ENCODE results near the gene CWC25.

Gene CWC25

DNA sequence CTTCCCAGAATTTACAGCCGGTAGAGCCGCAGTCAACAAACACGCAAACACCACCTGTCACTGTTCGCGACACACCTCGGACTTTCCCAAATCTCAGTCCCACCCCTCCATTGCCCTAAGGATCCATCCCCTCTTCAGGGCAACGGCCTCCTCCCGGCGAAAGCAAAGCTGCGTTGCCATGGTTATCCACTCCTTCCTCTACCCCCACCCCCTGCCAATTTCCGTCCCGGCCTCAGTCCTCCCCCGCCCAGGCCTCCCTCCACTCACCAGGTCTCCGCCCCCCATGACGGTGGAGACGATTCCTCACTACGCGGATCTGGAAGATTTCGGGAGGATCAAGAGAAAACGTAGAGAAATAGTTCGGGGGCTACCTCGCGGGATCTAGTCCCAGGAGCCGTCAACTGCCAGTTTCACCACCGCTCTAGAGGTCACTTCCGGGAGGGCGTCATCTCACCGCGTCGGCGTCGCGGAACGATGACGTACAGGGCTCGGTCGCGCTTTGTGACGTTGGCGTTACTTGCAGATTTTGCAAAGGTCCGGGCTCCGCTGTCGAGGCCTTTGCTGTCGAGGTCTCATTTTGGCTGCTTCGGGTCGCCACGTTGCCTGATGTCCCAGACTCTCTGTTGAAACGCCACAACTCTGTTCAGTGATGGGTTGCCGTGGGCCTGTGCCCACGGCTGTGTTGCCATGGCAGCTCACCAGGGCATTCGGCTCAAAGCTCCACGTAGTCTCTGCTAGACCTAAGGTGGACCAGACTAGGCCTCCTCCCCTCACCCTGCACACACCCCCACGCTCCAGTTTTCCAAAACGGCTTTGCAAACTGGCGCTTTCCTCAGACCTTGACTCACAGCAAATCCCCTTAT is at the start of gene CWC25:
Gene CWC25, minus strand, starts transcription at position 423 of the 863 bp plus-strand sequence. Its CDS starts 138 bp downstream, at position 285.
- H3K4me3 ChIP-seq (replicated peaks; ENCODE audit: low read depth, low read length), result peak within 1 kb of the TSS; percentile 99
- no peak for TF ChIP-seq CTCF (IDR thresholded peaks at IDR 0.05; ENCODE audit: low read depth, low read length, missing control alignments)
- peak; percentile 91 for DNase-seq (ENCODE audit: extremely low read depth, low read depth)

- no peak for DNase-seq (ENCODE audit: extremely low read depth, low read depth)
- H3K4me3 ChIP-seq (replicated peaks; ENCODE audit: low read depth, low read length), result peak overlapping the region; percentile 14
- no peak for TF ChIP-seq CTCF (IDR thresholded peaks at IDR 0.05; ENCODE audit: low read depth, low read length, missing control alignments)
Measured at GRCh38 chr17:38873640-38874380, 48.7 kb upstream of the CWC25 start.

GRCh38 chr17:38872671-38873385 is 47.7 kb upstream of the CWC25 start:
- peak overlapping the region; percentile 99 for H3K4me3 ChIP-seq (replicated peaks; ENCODE audit: low read depth, low read length)
- no peak for DNase-seq (ENCODE audit: extremely low read depth, low read depth)
- no peak for TF ChIP-seq CTCF (IDR thresholded peaks at IDR 0.05; ENCODE audit: low read depth, low read length, missing control alignments)

DNA sequence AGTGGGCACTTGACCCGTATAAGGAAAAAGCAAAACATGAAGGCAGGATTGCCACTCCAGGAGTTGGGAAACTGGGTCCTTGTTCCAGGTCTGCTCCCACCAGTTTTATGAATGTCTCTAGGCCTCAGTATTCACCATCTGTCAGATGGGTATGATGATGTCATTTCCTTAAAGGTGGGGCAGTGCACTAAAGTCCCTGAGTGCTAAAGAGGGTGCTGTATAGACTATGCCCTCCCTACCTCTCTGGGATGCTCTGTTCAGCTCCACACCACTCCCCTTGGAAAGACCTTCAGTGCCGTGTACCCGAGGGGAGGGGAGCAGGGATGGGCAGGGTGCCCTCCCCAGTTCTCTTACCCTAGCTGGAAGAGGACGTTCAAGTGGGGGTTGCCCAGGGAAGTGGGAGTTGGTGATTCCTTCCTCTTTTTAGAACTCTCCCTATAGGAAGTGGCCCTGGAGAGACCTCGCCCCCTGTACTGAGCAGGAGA is 46.9 kb upstream of the CWC25 start:
- peak overlapping the region; percentile 99 for H3K4me3 ChIP-seq (replicated peaks; ENCODE audit: low read depth, low read length)
- no peak for TF ChIP-seq CTCF (IDR thresholded peaks at IDR 0.05; ENCODE audit: low read depth, low read length, missing control alignments)
- DNase-seq (ENCODE audit: extremely low read depth, low read depth), result no peak

- DNase-seq (ENCODE audit: extremely low read depth, low read depth), result no peak
- no peak for TF ChIP-seq CTCF (IDR thresholded peaks at IDR 0.05; ENCODE audit: low read depth, low read length, missing control alignments)
- peak overlapping the region; percentile 99 for H3K4me3 ChIP-seq (replicated peaks; ENCODE audit: low read depth, low read length)
Measured at GRCh38 chr17:38871247-38872015, 46.3 kb upstream of the CWC25 start.

All from HFF-Myc (cell line).